Stimulated activated CD4-positive, alpha-beta T cell treated with anti-CD3 and anti-CD28 coated beads, TNF-alpha, amount 100 ng/mL, for 1 hour (primary cell): ENCODE data around the gene ZNF800.
"Not testable (repeated sequence)": the region's sequence is repeated elsewhere in the genome, so short reads cannot be mapped to it uniquely, and the experiment has no call there.

Source experiments
- DNase-seq, 3 donors: peaks; one replicate each; pipeline ENCODE4 v3.0.0-alpha.2; 2020; ENCODE audit warnings: low read depth in 3 of 3, low spot score in 1 of 3

The ZNF800 gene, protein sequence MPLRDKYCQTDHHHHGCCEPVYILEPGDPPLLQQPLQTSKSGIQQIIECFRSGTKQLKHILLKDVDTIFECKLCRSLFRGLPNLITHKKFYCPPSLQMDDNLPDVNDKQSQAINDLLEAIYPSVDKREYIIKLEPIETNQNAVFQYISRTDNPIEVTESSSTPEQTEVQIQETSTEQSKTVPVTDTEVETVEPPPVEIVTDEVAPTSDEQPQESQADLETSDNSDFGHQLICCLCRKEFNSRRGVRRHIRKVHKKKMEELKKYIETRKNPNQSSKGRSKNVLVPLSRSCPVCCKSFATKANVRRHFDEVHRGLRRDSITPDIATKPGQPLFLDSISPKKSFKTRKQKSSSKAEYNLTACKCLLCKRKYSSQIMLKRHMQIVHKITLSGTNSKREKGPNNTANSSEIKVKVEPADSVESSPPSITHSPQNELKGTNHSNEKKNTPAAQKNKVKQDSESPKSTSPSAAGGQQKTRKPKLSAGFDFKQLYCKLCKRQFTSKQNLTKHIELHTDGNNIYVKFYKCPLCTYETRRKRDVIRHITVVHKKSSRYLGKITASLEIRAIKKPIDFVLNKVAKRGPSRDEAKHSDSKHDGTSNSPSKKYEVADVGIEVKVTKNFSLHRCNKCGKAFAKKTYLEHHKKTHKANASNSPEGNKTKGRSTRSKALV

DNA sequence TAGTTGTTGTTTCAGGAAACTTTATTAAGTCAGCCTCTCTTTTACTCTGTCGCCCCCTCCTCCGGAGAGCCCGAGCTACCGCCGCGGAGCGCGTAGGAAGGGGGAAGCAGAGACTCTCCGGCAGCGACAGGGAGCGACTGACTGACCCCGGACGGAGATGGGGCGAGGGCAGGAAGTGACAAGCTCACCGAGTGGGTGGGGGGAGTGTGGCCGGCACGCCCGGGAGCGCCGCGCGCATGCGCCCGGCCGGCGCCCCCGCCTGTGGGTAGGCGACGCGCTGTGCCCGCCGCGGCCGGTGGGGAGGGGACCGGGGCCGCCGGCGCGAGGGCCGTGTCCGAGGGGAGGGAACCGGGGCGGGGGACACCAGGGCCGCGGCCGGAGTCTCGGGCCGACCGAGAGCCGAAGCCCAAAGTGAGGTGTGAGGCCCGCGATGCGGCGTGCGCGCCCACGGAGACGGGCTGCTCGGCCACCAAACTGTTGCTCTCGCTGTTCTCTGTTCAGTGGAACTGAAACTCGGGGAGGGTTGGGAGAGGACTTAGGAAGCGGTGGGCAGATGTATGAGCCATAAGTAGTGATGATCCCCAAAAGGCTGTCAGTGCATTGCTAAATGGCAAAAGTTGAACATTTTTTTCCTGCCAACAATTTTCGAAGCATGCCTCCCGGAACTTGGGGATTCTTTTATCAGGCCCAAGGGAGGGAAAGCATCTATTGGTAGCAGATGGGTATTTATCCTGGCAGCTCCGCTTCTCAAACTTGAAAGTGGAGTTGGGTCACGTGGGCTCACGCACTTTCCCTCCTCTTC is at the start of gene ZNF800:
Gene ZNF800, minus strand, starts transcription at position 143 of the 802 bp plus-strand sequence. CDS start 1,151 bp downstream, outside the sequence.
- peak; percentile 69 to 76 (median 70) for DNase-seq

DNA sequence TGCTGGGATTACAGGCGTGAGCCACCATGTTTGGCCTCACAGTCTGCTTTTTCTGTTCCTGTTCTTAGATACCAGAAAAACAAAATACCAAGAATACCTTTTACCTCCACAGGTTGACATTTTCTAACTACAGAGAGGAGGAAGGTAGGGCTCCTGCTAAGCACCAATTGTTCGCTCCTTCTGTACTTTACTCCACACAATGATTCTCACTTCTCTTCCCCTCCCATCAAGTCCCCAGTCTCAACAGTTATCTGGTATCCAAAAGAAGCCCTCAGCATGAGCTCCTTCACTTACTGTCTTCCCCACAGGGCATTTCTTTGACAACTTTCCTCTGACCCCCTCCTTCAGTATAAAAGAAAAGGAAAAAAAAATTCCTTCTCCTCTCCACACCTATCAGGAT is 47.7 kb upstream of the ZNF800 start:
- DNase-seq: no peak

DNA sequence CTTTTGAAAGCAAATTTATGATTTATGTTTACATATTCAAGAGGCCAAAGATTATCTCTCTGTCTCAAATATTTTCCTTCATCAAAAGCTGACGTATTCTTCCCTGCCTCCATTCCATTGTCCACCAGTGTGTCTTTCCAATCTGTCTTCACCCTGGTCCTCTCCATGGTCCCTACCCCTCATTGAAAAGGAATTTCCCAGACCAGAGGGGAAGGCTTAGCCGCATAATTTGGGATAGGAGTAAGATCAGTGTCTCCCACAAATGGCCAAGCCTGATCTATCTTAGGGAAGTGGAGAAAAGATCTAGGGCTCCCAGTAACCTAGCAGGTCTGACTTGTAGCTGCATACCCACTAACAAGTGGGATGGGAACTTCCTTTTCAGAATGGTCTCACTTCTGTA is 46.3 kb upstream of the ZNF800 start:
- no peak for DNase-seq

DNA sequence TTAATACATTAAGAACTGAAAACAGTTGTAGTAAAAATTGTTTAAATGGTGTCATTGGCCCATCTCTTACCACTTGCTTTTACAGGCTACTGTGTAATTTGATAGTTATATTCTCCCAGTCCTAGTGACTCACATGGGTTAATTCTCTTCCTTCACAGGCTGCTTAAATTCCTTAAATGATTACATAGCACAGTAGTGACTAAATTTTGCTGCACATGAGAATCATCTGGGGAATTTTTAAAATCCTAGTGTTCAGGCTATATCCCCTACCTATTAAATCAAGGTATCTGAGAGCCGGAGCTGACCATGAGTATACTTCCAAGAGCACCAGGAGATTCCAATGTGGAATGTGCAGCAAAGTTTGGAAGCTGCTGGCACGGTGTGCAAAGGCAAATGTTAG is 45.3 kb upstream of the ZNF800 start:
- no peak for DNase-seq

- no peak for DNase-seq
Observed at GRCh38 chr7:127437241-127437640, 44.7 kb upstream of the ZNF800 start.

- not testable (repeated sequence) for DNase-seq
Observed at GRCh38 chr7:127429281-127429680, 36.8 kb upstream of the ZNF800 start.

DNA sequence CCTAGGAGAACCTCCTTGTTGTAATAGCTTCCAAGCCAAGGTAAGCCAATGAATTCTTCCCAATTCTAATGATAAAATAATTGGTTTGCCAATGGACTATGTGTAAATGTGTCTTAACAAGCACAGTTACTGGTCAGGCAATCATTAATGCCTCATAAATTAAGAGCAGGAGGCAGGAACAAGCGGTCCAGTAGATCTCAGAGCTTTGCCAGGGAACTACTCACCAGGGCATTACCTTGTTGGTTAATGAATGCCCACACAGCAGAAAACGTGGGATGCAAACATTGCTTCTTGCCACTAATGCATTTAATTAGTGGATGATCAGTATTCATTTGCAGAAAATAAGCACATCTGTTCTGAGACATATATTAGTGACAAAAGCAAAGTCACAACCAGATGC is 26.7 kb upstream of the ZNF800 start:
- DNase-seq: no peak

GRCh38 chr7:127418459-127418858 is 26.0 kb upstream of the ZNF800 start:
- DNase-seq: no peak

DNA sequence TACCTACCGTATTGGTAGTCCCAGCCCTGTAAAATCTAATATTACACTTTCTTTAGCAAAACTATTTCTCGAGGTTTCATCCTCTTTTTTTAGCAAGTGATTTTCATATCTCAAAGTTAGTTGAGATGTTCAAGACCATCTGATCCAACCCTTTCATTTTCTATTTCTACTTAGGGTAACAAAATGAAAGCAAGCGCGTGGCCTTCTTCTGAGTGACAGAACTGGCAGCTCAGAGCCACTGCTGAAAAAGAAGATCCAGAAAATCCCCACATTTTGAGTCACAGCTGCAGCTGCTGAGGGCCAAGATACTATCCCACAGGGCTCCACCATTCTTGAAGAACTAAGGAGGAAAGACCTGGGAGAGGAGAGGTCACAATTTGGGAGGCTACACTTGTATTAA is 24.8 kb upstream of the ZNF800 start:
- no peak for DNase-seq

- DNase-seq: no peak
Observed at GRCh38 chr7:127415060-127415742, 22.7 kb upstream of the ZNF800 start.

GRCh38 chr7:127413962-127414361 is 21.5 kb upstream of the ZNF800 start:
- DNase-seq: no peak

DNA sequence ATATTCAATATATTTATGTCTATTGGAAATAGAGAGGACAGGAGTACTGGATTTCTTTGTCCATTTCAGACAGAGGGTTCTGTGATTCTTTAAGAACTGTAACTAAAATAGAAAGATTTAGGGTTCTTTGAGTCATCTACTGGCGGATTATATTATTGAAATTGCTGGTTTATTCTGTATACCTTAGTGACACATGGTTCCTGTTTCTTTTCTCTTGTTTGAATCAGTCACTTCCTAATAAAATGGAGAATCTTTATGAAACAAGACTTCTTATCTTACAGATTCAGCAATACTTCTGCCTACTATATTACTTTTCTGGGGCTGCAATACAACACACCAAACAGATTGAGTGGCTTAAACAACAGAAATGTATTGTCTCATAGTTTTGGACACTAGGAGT is 20.8 kb upstream of the ZNF800 start:
- no peak for DNase-seq

DNA sequence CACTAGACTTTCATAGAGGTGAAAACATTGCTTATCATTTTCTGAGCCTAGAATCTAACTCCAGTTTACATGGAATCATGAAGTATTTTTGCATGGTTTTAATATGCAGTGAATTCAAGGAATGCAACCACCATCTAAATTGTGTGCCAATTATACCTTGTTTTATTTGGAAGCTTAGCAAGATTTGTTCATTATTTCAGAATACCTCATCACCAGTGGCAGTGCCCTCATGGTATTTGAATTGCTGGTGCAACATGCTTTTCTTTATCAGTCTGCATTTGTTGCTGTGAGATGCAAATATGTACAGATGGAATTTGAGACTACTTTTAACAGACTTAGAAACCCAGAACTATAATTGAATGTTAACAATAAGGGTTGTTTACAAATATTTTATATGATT is 18.7 kb upstream of the ZNF800 start:
- no peak for DNase-seq

GRCh38 chr7:127409629-127410028 is 17.1 kb upstream of the ZNF800 start:
- DNase-seq: no peak

GRCh38 chr7:127404286-127405072 is 12.0 kb upstream of the ZNF800 start:
- DNase-seq: no peak

DNA sequence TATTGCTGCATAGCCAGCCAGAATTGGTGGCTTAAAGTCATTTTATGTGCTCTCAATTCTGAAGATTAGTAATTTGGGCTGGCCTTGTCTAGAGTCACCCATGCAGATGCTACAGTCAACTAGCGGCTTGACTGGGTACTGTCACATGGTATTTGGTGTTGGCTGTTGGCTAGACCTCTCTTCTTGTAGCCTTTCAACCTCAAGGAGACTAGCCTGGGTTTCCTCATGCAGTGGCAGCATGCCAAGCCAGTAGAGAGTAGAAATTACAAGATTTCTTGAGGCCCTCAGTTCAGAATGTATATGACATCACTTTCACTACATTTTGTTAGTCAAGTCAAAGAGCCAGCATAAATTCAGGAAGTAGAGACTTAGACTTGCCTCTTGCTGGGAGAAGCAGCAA is 3.7 kb upstream of the ZNF800 start:
- no peak for DNase-seq

- not testable (repeated sequence) for DNase-seq
Observed at GRCh38 chr7:127395104-127395503, 2.6 kb upstream of the ZNF800 start.

- no peak for DNase-seq
Observed at GRCh38 chr7:127393368-127394058, 1.0 kb upstream of the ZNF800 start.

- DNase-seq: peak; percentile 20 to 47 (median 41)
Observed at GRCh38 chr7:127392182-127392565, 334 bp downstream of the ZNF800 start.
